HCT116 (cell line): ENCODE data around the gene TMEM140. TPM values are rescaled to one million over a fixed set of nuclear protein-coding genes. Genes with fewer than 3 reads are reported as not detected.

ENCODE experiments used
- ATAC-seq: fragments of 200-7000 bp; cut with Tn5 transposase; 2 replicates; pipeline ENCODE4 v1.9.1; 2020; ENCODE audit warnings: mild to moderate bottlenecking, moderate library complexity
- BruUV-seq: library from RNA; stranded (reverse); fragments of 400-500 nt; replicated peaks from 2 replicates; lab custom pipeline; 2021; lab: Mats Ljungman, UMichigan
- CTCF ChIA-PET: fragments of 300-600 bp; sonication (Branson Sonifier 250); formaldehyde crosslinking; loops from one replicate; lab custom pipeline; 2021; ENCODE audit warnings: antibody characterized with exemption; lab: Charles Lee
- POLR2A ChIA-PET: fragments of 300-600, 350-600 bp; sonication (Branson Sonifier 250); formaldehyde crosslinking; loops from one replicate; lab custom pipeline; 2021; ENCODE audit warnings: antibody characterized with exemption; lab: Charles Lee
- RAD21 ChIA-PET, 2 experiments: fragments of 300-600 bp; sonication (Branson Sonifier 250); formaldehyde crosslinking; loops; one replicate each; lab custom pipeline; 2023; ENCODE audit warnings: low total read pairs in 2 of 2; ENCODE audit not compliant: uncharacterized antibody in 2 of 2, unreplicated experiment in 2 of 2, low non-redundant PET in 1 of 2; lab: Charles Lee
- DNase-seq: peaks from one replicate; pipeline ENCODE4 v3.0.0-alpha.2; 2010; ENCODE audit warnings: low read depth, low spot score
- H2AFZ ChIP-seq: fragments of 200-600 bp; shearing (Covaris generic), sonication (generic); 2 replicates; pipeline ENCODE4 v1.6.1; 2017; ENCODE audit warnings: low read depth, mixed run types, mixed read lengths, antibody characterized with exemption, low read length; ENCODE audit not compliant: poor library complexity, severe bottlenecking
- H3K27ac ChIP-seq: 2 replicates; pipeline ENCODE4 v1.5.1; 2012; ENCODE audit warnings: low read depth, low read length
- H3K27me3 ChIP-seq: fragments of 200-600 bp; sonication (generic); 2 replicates; pipeline ENCODE4 v1.6.1; 2016; ENCODE audit warnings: mixed run types, low read length, mixed read lengths; ENCODE audit not compliant: insufficient read depth
- H3K36me3 ChIP-seq, 2 experiments: fragments of 200-500 bp in 1 of 2; fragments of 200-600 bp in 1 of 2; sonication (Bioruptor generic) in 1 of 2; sonication (generic) in 1 of 2; 2 replicates each; pipeline versions ENCODE4 v1.5.1 to v1.6.1; 2014 to 2016; ENCODE audit warnings: low read length in 2 of 2, inconsistent platforms in 1 of 2, mixed read lengths in 1 of 2, mixed run types in 1 of 2; ENCODE audit not compliant: insufficient read depth in 2 of 2, control insufficient read depth in 1 of 2
- H3K4me1 ChIP-seq, 2 experiments: fragments of 200-600 bp in 1 of 2; sonication (generic) in 1 of 2; 2 replicates each; pipeline versions ENCODE4 v1.5.1 to v1.6.1; 2012 to 2017; ENCODE audit warnings: low read length in 2 of 2, inconsistent platforms in 1 of 2, mild to moderate bottlenecking in 1 of 2, mixed read lengths in 1 of 2, mixed run types in 1 of 2, moderate library complexity in 1 of 2; ENCODE audit not compliant: insufficient read depth in 2 of 2, control insufficient read depth in 1 of 2
- H3K4me2 ChIP-seq: fragments of 200-600 bp; sonication (generic); 2 replicates; pipeline ENCODE4 v1.6.1; 2017; ENCODE audit warnings: mixed run types, low read length, mixed read lengths
- H3K4me3 ChIP-seq, 2 experiments: fragments of 200-600 bp in 1 of 2; sonication (generic) in 1 of 2; replicated peaks in 1 of 2; 2 replicates each; pipeline ENCODE4 v1.5.1; 2011 to 2016; ENCODE audit warnings: low read length in 2 of 2, control low read depth in 1 of 2, low read depth in 1 of 2, mild to moderate bottlenecking in 1 of 2, mixed read lengths in 1 of 2, mixed run types in 1 of 2
- H3K79me2 ChIP-seq: fragments of 200-600 bp; sonication (generic); 2 replicates; pipeline ENCODE4 v1.6.1; 2017; ENCODE audit warnings: mild to moderate bottlenecking, mixed run types, low read length, moderate library complexity, mixed read lengths; ENCODE audit not compliant: insufficient read depth
- H3K9ac ChIP-seq: fragments of 200-600 bp; sonication (generic); 2 replicates; pipeline ENCODE4 v1.6.1; 2016; ENCODE audit warnings: low read length, mixed read lengths
- H3K9me2 ChIP-seq: fragments of 200-600 bp; sonication (generic), shearing (Covaris generic); 2 replicates; pipeline ENCODE4 v1.6.1; 2017; ENCODE audit warnings: mixed run types, mild to moderate bottlenecking, moderate library complexity; ENCODE audit not compliant: insufficient read depth
- H3K9me3 ChIP-seq, 2 experiments: fragments of 200-500 bp in 1 of 2; fragments of 200-600 bp in 1 of 2; sonication (Bioruptor generic) in 1 of 2; sonication (generic) in 1 of 2; 2 replicates each; pipeline ENCODE4 v1.6.1; 2014 to 2017; ENCODE audit warnings: low read length in 2 of 2, mixed read lengths in 2 of 2, inconsistent platforms in 1 of 2, low read depth in 1 of 2, mild to moderate bottlenecking in 1 of 2, mixed run types in 1 of 2, moderate library complexity in 1 of 2; ENCODE audit not compliant: control insufficient read depth in 1 of 2, insufficient read depth in 1 of 2
- H4K20me1 ChIP-seq: fragments of 200-600 bp; sonication (generic), shearing (Covaris generic); 2 replicates; pipeline ENCODE4 v1.6.1; 2017; ENCODE audit warnings: mixed run types, mild to moderate bottlenecking, moderate library complexity; ENCODE audit not compliant: insufficient read depth
- CBX3 ChIP-seq: IDR thresholded peaks from 2 replicates; pipeline ENCODE4 v1.6.1; 2012; ENCODE audit warnings: low read depth
- ELF1 ChIP-seq: IDR thresholded peaks from 2 replicates; pipeline ENCODE4 v1.6.1; 2012; ENCODE audit warnings: low read depth, borderline replicate concordance
- EZH2 ChIP-seq: fragments of 200-600 bp; sonication (generic); IDR thresholded peaks from 2 replicates; pipeline ENCODE4 v1.6.1; 2017; ENCODE audit warnings: antibody characterized with exemption, mixed run types
- POLR2AphosphoS5 ChIP-seq: IDR thresholded peaks from 2 replicates; pipeline ENCODE4 v1.6.1; 2011; ENCODE audit warnings: mild to moderate bottlenecking, low read depth, low read length, moderate library complexity
- RAD21 ChIP-seq: IDR thresholded peaks from 2 replicates; pipeline ENCODE4 v1.6.1; 2012; ENCODE audit warnings: low read depth, mild to moderate bottlenecking
- TCF7L2 ChIP-seq: IDR thresholded peaks from 2 replicates; pipeline ENCODE4 v1.7.0; 2011; ENCODE audit warnings: borderline replicate concordance, inconsistent platforms; ENCODE audit not compliant: insufficient read depth, insufficient read length; ENCODE audit errors: extremely low read depth
- YY1 ChIP-seq: IDR thresholded peaks from 2 replicates; pipeline ENCODE4 v1.6.1; 2011; ENCODE audit warnings: low read length, low read depth, moderate library complexity, mild to moderate bottlenecking; ENCODE audit not compliant: insufficient replicate concordance; ENCODE audit errors: extremely low read depth
- ZFX ChIP-seq: fragments of 450-650 bp; IDR thresholded peaks from 2 replicates; pipeline ENCODE4 v1.6.1; 2017
- intact Hi-C: fragments of 100-400 bp; cut with micrococcal nuclease; formaldehyde crosslinking; loops from 2 replicates; pipeline ENCODE4 v1.10.0; 2022
- total RNA-seq: library from RNA; stranded (reverse); gene quantifications from one replicate; pipeline ENCODE4 v1.2.1, GENCODE V29; 2021; ENCODE audit not compliant: unreplicated experiment

The TMEM140 gene
- total RNA-seq, 1 experiment from 2014 or later: not detected

DNA sequence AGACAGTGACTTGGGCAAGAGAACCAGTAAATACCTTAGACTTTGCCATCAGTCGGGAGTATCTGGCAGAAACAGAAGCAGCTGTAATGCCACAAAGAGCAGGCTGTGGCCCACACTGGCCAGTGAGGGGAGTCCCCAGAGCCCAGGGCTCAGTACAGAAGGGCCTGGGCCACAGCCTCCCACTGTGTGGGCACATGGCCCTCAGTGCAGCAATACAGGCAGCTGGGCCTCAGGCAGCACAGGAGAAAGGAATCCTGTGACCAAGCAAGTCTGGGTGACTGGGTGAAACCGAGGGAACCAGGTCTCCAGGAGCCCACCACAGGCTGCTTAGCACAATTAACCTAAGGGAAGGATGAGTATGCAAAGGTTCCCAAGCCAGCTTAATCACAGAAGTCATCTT is 49.5 kb downstream of the TMEM140 start:
- CTCF ChIA-PET: no interaction called here
- BruUV-seq: no TSS peak
- Histone ChIP-seq H3K4me3 (no peak overlapping the region), H3K79me2 (no peaks in the 10 kb centered on the region), H2AFZ (no peak overlapping the region), H3K36me3 (peaks cover 2 to 3% of the 10 kb centered on the region in 2 experiments; a peak in 3 of 4 replicates), H3K4me2 (no peak overlapping the region), H3K9ac (no peak overlapping the region), H3K4me1 (no peaks in the 10 kb centered on the region), H4K20me1 (no peaks in the 10 kb centered on the region), H3K9me3 (no peaks in the 10 kb centered on the region), H3K27ac (no peak overlapping the region), H3K27me3 (no peaks in the 10 kb centered on the region), H3K9me2 (no peaks in the 10 kb centered on the region)
- POLR2A ChIA-PET: no interaction called here
- ATAC-seq: no peak
- RAD21 ChIA-PET: no interaction called here
- no peak for DNase-seq
- intact Hi-C loops: no loop called here
- TF ChIP-seq EZH2 (no peak), POLR2AphosphoS5 (no peak), RAD21 (no peak), CBX3 (no peak)

DNA sequence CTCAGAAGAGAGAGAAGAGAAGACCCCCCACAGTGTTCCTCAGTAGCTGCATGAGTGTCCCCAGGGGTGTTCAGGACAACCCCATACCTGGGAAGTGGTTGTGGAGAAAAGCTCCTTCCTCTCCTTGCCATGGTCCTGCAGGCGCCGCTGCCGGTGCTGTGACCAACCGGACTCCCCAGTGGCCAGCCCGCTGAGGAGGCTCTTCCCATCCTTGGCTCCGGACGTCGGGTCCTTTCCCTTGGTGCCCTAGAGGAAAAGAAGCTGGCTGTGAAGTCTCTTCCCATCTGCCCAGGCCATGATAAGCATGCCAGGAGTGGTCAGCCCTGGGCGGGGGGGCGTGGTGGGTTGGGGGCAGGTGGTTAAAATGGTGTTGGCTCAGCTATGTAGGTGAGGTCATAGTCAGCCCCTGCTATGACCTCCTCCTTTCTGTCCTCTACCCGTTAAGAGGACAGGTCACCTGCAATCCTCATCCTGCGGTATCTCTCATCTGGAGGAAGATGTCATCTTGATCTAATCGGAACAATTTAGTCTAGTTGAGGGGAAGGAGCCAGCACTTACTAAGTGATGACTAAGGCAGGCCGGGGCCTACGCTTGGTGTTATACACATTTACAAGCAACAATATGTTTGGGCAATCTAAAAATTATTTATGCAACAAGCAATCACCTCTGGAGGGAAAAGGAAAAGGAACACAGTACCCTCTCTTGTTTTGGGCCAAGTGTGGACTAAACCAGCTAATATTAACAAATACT is 50.2 kb downstream of the TMEM140 start:
- no peak for TF ChIP-seq TCF7L2
- no peak for TF ChIP-seq YY1
- TF ChIP-seq ZFX: no peak
- TF ChIP-seq RAD21: no peak
- no peak for TF ChIP-seq POLR2AphosphoS5
- no peak for TF ChIP-seq ELF1
- no peaks in the 10 kb centered on the region for H3K79me2 ChIP-seq
- DNase-seq (no peak), ATAC-seq (no peak)
- no peak overlapping the region for H3K4me3 ChIP-seq
- no peaks in the 10 kb centered on the region for H4K20me1 ChIP-seq
- intact Hi-C loops: no loop called here
- peaks cover 2 to 3% of the 10 kb centered on the region in 2 experiments; a peak in 3 of 4 replicates for H3K36me3 ChIP-seq
- H3K9me3 ChIP-seq: no peaks in the 10 kb centered on the region
- no peak overlapping the region for H2AFZ ChIP-seq
- no peaks in the 10 kb centered on the region for H3K27me3 ChIP-seq
- ChIA-PET RAD21 (no interaction called here), CTCF (interaction anchor here (0.9 kb wide), 1 partner anchor 29 kb away, joined by 3 read pairs; no protein-coding TSS in a partner anchor), POLR2A (no interaction called here)
- H3K4me2 ChIP-seq: no peak overlapping the region
- H3K9me2 ChIP-seq: no peaks in the 10 kb centered on the region
- no peak overlapping the region for H3K9ac ChIP-seq
- BruUV-seq: no TSS peak
- no peaks in the 10 kb centered on the region for H3K4me1 ChIP-seq
- no peak overlapping the region for H3K27ac ChIP-seq
